IMR-90 (cell line): ENCODE results near the gene SYNE1. TPM values are rescaled to one million over a fixed set of nuclear protein-coding genes. Genes with fewer than 3 reads are reported as not detected.

ENCODE experiments used
- ATAC-seq: fragments of 200-7000 bp; cut with Tn5 transposase; 2 replicates; pipeline ENCODE4 v1.9.1; 2020; ENCODE audit warnings: low read depth, mild to moderate bottlenecking, moderate library complexity
- BruUV-seq: library from RNA; stranded (reverse); fragments of 400-500 nt; replicated peaks from 2 replicates; lab custom pipeline; 2021; lab: Mats Ljungman, UMichigan
- CTCF ChIA-PET: fragments of 300-600 bp; formaldehyde crosslinking; extraction: SDS; loops from one replicate; lab custom pipeline; 2021; ENCODE audit warnings: antibody characterized with exemption; lab: Yijun Ruan, JAX
- POLR2A ChIA-PET: fragments of 300-600 bp; sonication (Branson Sonifier 250); formaldehyde crosslinking; loops from one replicate; lab custom pipeline; 2022; ENCODE audit warnings: antibody characterized with exemption; ENCODE audit not compliant: unreplicated experiment; lab: Charles Lee
- DNase-seq: peaks from one replicate; pipeline ENCODE4 v3.0.0; 2013
- H2AFZ ChIP-seq: replicated peaks from 2 replicates; pipeline ENCODE3; 2013; ENCODE audit warnings: low read length, mild to moderate bottlenecking; ENCODE audit not compliant: poor library complexity
- H2AK5ac ChIP-seq: 2 replicates; pipeline ENCODE4 v1.6.1; 2013; ENCODE audit warnings: low read depth, low read length, inconsistent platforms
- H2AK9ac ChIP-seq: replicated peaks from 2 replicates; pipeline ENCODE3; 2013; ENCODE audit warnings: mild to moderate bottlenecking, low read depth, low read length, moderate library complexity; ENCODE audit not compliant: poor library complexity
- H2BK120ac ChIP-seq: 2 replicates; pipeline ENCODE4 v1.6.1; 2013; ENCODE audit warnings: low read depth, low read length, inconsistent platforms
- H2BK15ac ChIP-seq: 3 replicates; pipeline ENCODE4 v1.6.1; 2013; ENCODE audit warnings: low read depth, low read length, inconsistent platforms
- H2BK20ac ChIP-seq: 2 replicates; pipeline ENCODE4 v1.6.1; 2013; ENCODE audit warnings: low read depth, mild to moderate bottlenecking, inconsistent platforms, low read length, moderate library complexity
- H2BK5ac ChIP-seq: 2 replicates; pipeline ENCODE4 v1.6.1; 2013; ENCODE audit warnings: mild to moderate bottlenecking, low read depth, low read length, inconsistent platforms; ENCODE audit not compliant: poor library complexity, severe bottlenecking
- H3K14ac ChIP-seq: replicated peaks from 2 replicates; pipeline ENCODE4 v1.6.1; 2013; ENCODE audit warnings: low read depth, low read length, inconsistent platforms
- H3K18ac ChIP-seq: 2 replicates; pipeline ENCODE4 v1.6.1; 2013; ENCODE audit warnings: low read depth, low read length, control low read depth
- H3K23ac ChIP-seq: 2 replicates; pipeline ENCODE4 v1.6.1; 2013; ENCODE audit warnings: low read depth, low read length, inconsistent platforms
- H3K27ac ChIP-seq: 2 replicates; pipeline ENCODE4 v1.5.1; 2013; ENCODE audit warnings: mild to moderate bottlenecking, control low read depth, low read length; ENCODE audit not compliant: insufficient read depth
- H3K27me3 ChIP-seq: 2 replicates; pipeline ENCODE4 v1.6.1; 2013; ENCODE audit warnings: low read length; ENCODE audit not compliant: control insufficient read depth, insufficient read depth
- H3K36me3 ChIP-seq: 2 replicates; pipeline ENCODE4 v1.6.1; 2013; ENCODE audit warnings: low read length, mixed read lengths; ENCODE audit not compliant: control insufficient read depth, insufficient read depth
- H3K4ac ChIP-seq: 2 replicates; pipeline ENCODE4 v1.6.1; 2013; ENCODE audit warnings: low read depth, low read length, inconsistent platforms
- H3K4me1 ChIP-seq: 2 replicates; pipeline ENCODE4 v1.6.1; 2013; ENCODE audit warnings: low read length, mixed read lengths; ENCODE audit not compliant: control insufficient read depth, insufficient read depth
- H3K4me2 ChIP-seq: 2 replicates; pipeline ENCODE4 v1.6.1; 2013; ENCODE audit warnings: low read depth, mild to moderate bottlenecking, control low read depth, low read length, moderate library complexity
- H3K4me3 ChIP-seq: 2 replicates; pipeline ENCODE4 v1.5.1; 2013; ENCODE audit warnings: low read depth, mild to moderate bottlenecking, control low read depth, low read length, moderate library complexity; ENCODE audit not compliant: insufficient read depth
- H3K56ac ChIP-seq: 2 replicates; pipeline ENCODE4 v1.6.1; 2013; ENCODE audit warnings: low read length, inconsistent platforms; ENCODE audit not compliant: insufficient read depth; ENCODE audit errors: extremely low read depth
- H3K79me1 ChIP-seq, 2 experiments: 2 replicates each; pipeline ENCODE4 v1.6.1; 2013; ENCODE audit warnings: low read length in 2 of 2, inconsistent platforms in 1 of 2, low read depth in 1 of 2
- H3K9ac ChIP-seq: 2 replicates; pipeline ENCODE4 v1.6.1; 2013; ENCODE audit warnings: low read depth, low read length, control low read depth
- H3K9me1 ChIP-seq: 2 replicates; pipeline ENCODE4 v1.6.1; 2013; ENCODE audit warnings: low read length, inconsistent platforms; ENCODE audit not compliant: insufficient read depth
- H3K9me3 ChIP-seq: 2 replicates; pipeline ENCODE4 v1.6.1; 2013; ENCODE audit warnings: low read length; ENCODE audit not compliant: control insufficient read depth, insufficient read depth
- H4K20me1 ChIP-seq: 2 replicates; pipeline ENCODE4 v1.6.1; 2013; ENCODE audit warnings: low read length, inconsistent platforms; ENCODE audit not compliant: insufficient read depth
- H4K5ac ChIP-seq: 2 replicates; pipeline ENCODE4 v1.6.1; 2013; ENCODE audit warnings: mild to moderate bottlenecking, low read depth, low read length, control low read depth
- H4K8ac ChIP-seq, 2 experiments: 2 replicates each; pipeline ENCODE4 v1.6.1; 2013; ENCODE audit warnings: low read depth in 2 of 2, low read length in 2 of 2, control low read depth in 1 of 2, inconsistent platforms in 1 of 2
- H4K91ac ChIP-seq: 2 replicates; pipeline ENCODE4 v1.6.1; 2013; ENCODE audit warnings: low read depth, low read length, inconsistent platforms; ENCODE audit not compliant: insufficient read depth
- BHLHE40 ChIP-seq: fragments of 150-350 bp; IDR thresholded peaks from 2 replicates; pipeline ENCODE4 v1.6.1; 2016; ENCODE audit warnings: mild to moderate bottlenecking, low read depth, low read length
- CEBPB ChIP-seq: IDR thresholded peaks from 2 replicates; pipeline ENCODE4 v1.6.1; 2012; ENCODE audit warnings: low read depth, low read length, improper control_type of control experiment
- CHD1 ChIP-seq: IDR thresholded peaks from 2 replicates; pipeline ENCODE4 v1.6.1; 2012; ENCODE audit warnings: low read depth, low read length, improper control_type of control experiment
- FOS ChIP-seq: fragments of 150-350 bp; IDR thresholded peaks from 2 replicates; pipeline ENCODE4 v1.6.1; 2016; ENCODE audit warnings: low read depth, low read length
- MAFK ChIP-seq: IDR thresholded peaks from 2 replicates; pipeline ENCODE4 v1.6.1; 2012; ENCODE audit warnings: low read depth, low read length, improper control_type of control experiment
- MAZ ChIP-seq: IDR thresholded peaks from 2 replicates; pipeline ENCODE4 v1.6.1; 2012; ENCODE audit warnings: low read depth, mild to moderate bottlenecking, low read length, improper control_type of control experiment, moderate library complexity, borderline replicate concordance
- MXI1 ChIP-seq: IDR thresholded peaks from 2 replicates; pipeline ENCODE4 v1.6.1; 2012; ENCODE audit warnings: low read depth, mild to moderate bottlenecking, low read length, moderate library complexity, borderline replicate concordance
- NFE2L2 ChIP-seq: fragments of 150-350 bp; IDR thresholded peaks from 2 replicates; pipeline ENCODE4 v1.6.1; 2016; ENCODE audit warnings: low read depth, mild to moderate bottlenecking, low read length
- POLR2A ChIP-seq: IDR thresholded peaks from 2 replicates; pipeline ENCODE4 v1.6.1; 2012; ENCODE audit warnings: mild to moderate bottlenecking, low read depth, low read length
- RAD21 ChIP-seq: IDR thresholded peaks from 2 replicates; pipeline ENCODE4 v1.6.1; 2012; ENCODE audit warnings: low read length, improper control_type of control experiment
- RCOR1 ChIP-seq: IDR thresholded peaks from 2 replicates; pipeline ENCODE4 v1.6.1; 2012; ENCODE audit warnings: mild to moderate bottlenecking, low read length, improper control_type of control experiment; ENCODE audit not compliant: insufficient replicate concordance
- RFX5 ChIP-seq: IDR thresholded peaks from 2 replicates; pipeline ENCODE4 v1.8.0; 2012; ENCODE audit warnings: low read depth, mild to moderate bottlenecking, low read length, moderate library complexity
- WGBS, 2 experiments: methylation state at CpG; one replicate each; pipeline versions ENCODE4 v1.1.5 to v1.1.7; 2013; ENCODE audit warnings: missing lambda C conversion rate in 2 of 2; ENCODE audit not compliant: insufficient read length in 1 of 2; ENCODE audit errors: extremely low coverage in 2 of 2; 5-methylcytosine and 5-hydroxymethylcytosine counted together
- dilution Hi-C: fragments of 300-500 bp; cut with HindIII; formaldehyde crosslinking; loops from one replicate; pipeline ENCODE4 v1.14.3; 2018; ENCODE audit warnings: low sequenced_read_pairs; ENCODE audit not compliant: unreplicated experiment
- in situ Hi-C: fragments of 300-500 bp; cut with MboI; formaldehyde crosslinking; loops from 3 replicates; pipeline ENCODE4 v1.14.3; 2019; ENCODE audit warnings: low sequenced_read_pairs, inconsistent platforms, mixed read lengths
- intact Hi-C: fragments of 100-400 bp; cut with micrococcal nuclease; formaldehyde crosslinking; loops from 2 replicates; pipeline ENCODE4 v1.10.0; 2022
- polyA plus RNA-seq, 3 experiments: library from polyadenylated mRNA; depleted of rRNA; stranded (reverse); fragments of >200 nt; gene quantifications; 2 replicates each; pipeline ENCODE4 v1.2.3, GENCODE V29; 2012; ENCODE audit warnings: low replicate concordance in 1 of 3
- total RNA-seq: library from RNA; depleted of rRNA; stranded (reverse); fragments of >200 nt; gene quantifications from 2 replicates; pipeline ENCODE4 v1.2.3, GENCODE V29; 2012
- TF ChIP-seq, protein P1 (sequence below): conservative IDR thresholded peaks from 2 replicates; pipeline ENCODE4 v1.5.1; 2012; ENCODE audit warnings: mild to moderate bottlenecking, low read depth, low read length, improper control_type of control experiment
- TF ChIP-seq, protein P2 (sequence below): fragments of 150-350 bp; IDR thresholded peaks from 2 replicates; pipeline ENCODE4 v1.6.1; 2017; ENCODE audit warnings: mild to moderate bottlenecking, antibody characterized with exemption, low read length, low read depth

The SYNE1 gene
- total and polyA plus RNA-seq, 2 of the 4 experiments (the other 2 are of a cell fraction) = 34.1 to 159 TPM

DNA sequence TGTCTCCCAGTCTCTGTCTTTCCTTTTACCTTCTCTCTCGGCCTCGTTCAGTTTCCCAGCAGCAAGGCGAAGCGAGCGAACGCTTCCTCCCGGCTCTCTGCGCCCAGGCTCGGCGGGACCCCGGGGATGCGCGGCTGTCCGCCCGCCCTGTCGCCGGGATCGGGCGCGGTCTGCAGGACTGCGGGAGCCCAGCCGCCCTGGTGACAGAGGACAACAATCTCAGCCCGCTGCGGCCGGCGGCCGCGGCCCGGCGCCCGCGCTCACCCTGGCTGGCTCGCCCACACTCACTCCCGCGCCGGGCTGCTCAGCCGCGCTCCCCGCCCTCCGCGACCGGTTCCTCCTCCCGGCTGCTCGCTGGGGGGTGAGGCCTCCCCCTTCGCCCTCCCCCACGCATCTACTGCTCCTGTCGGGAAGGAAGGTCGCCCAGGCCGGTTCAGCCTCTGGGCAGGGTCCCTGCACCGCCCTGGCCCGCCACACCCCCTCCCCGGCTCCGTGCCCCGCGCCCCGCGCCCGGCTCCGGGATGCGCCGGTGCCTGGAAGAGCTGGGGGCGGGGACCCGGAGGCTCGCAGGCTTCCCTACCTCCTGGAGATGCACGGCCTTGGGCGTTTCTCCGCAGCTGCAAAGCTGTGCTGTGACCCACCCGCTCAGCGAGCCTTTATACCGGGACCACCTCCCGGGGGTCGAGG, 410 bp downstream of the SYNE1 start:
- ATAC-seq (peak; percentile 85), DNase-seq (peak; percentile 16)
- intact Hi-C loops (loop anchor here (1.0 to 5.0 kb wide), 2 partner anchors 66 to 83 kb away; no protein-coding TSS in a partner anchor), in situ Hi-C loops (no loop called here), dilution Hi-C loops (no loop called here)
- H4K20me1 ChIP-seq = no peaks in the 10 kb centered on the region
- H3K79me1 ChIP-seq = peaks cover 10 to 12% of the 10 kb centered on the region in 2 experiments
- no peaks in the 10 kb centered on the region for H3K9me3 ChIP-seq
- H2BK5ac ChIP-seq = peak overlapping the region; percentile 73
- CTCF ChIA-PET = no interaction called here
- no peak overlapping the region; the same call in 1 of the 2 replicates for H4K5ac ChIP-seq
- H3K4me3 ChIP-seq = peak overlapping the region; percentile 73
- H2BK120ac ChIP-seq = peak overlapping the region; percentile 66
- peak overlapping the region; percentile 43 to 72; a peak in 2 of 4 replicates for H4K8ac ChIP-seq
- POLR2A ChIA-PET = no interaction called here
- H3K56ac ChIP-seq = peak overlapping the region; percentile 52; the same call in 1 of the 2 replicates
- peak overlapping the region; percentile 64 for H4K91ac ChIP-seq
- H3K9me1 ChIP-seq = no peaks in the 10 kb centered on the region
- H3K23ac ChIP-seq = peak overlapping the region; percentile 93
- H3K4ac ChIP-seq = peak overlapping the region; percentile 66
- peak overlapping the region; percentile 22; the same call in 1 of the 2 replicates for H3K18ac ChIP-seq
- peak overlapping the region; percentile 80 for H3K14ac ChIP-seq
- H3K27ac ChIP-seq = peak overlapping the region; percentile 47
- no peaks in the 10 kb centered on the region for H3K36me3 ChIP-seq
- H2AK5ac ChIP-seq = peak overlapping the region; percentile 77
- peaks cover 6% of the 10 kb centered on the region for H3K4me1 ChIP-seq
- peak overlapping the region; percentile 63 for H2AK9ac ChIP-seq
- peak overlapping the region; percentile 39; the same call in 1 of the 2 replicates for H2BK20ac ChIP-seq
- H2BK15ac ChIP-seq = 0 out of 3 replicates have a peak overlapping the region, but pooled peaks have one; percentile 27
- H3K9ac ChIP-seq = peak overlapping the region; percentile 83
- H3K27me3 ChIP-seq = no peaks in the 10 kb centered on the region
- WGBS, 2 experiments = 0% methylated on average over 12 of the region's 72 CpGs; no CpG with 5 or more reads in 1 of the 2 experiments
- H3K4me2 ChIP-seq = peak overlapping the region; percentile 95
- H2AFZ ChIP-seq = peak overlapping the region; percentile 86
- BruUV-seq = no TSS peak
- TF ChIP-seq, protein P1, sequence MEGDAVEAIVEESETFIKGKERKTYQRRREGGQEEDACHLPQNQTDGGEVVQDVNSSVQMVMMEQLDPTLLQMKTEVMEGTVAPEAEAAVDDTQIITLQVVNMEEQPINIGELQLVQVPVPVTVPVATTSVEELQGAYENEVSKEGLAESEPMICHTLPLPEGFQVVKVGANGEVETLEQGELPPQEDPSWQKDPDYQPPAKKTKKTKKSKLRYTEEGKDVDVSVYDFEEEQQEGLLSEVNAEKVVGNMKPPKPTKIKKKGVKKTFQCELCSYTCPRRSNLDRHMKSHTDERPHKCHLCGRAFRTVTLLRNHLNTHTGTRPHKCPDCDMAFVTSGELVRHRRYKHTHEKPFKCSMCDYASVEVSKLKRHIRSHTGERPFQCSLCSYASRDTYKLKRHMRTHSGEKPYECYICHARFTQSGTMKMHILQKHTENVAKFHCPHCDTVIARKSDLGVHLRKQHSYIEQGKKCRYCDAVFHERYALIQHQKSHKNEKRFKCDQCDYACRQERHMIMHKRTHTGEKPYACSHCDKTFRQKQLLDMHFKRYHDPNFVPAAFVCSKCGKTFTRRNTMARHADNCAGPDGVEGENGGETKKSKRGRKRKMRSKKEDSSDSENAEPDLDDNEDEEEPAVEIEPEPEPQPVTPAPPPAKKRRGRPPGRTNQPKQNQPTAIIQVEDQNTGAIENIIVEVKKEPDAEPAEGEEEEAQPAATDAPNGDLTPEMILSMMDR = no peak
- TF ChIP-seq CHD1 (0 out of 2 replicates have a peak, but pooled peaks have one; percentile 64), MAZ (peak; percentile 19; the same call in 1 of the 2 replicates), NFE2L2 (no peak), POLR2A (no peak), MXI1 (peak; percentile 26; the same call in 1 of the 2 replicates), RAD21 (no peak), MAFK (no peak), FOS (no peak), CEBPB (no peak), RCOR1 (no peak), BHLHE40 (no peak), RFX5 (no peak)
- TF ChIP-seq, protein P2, sequence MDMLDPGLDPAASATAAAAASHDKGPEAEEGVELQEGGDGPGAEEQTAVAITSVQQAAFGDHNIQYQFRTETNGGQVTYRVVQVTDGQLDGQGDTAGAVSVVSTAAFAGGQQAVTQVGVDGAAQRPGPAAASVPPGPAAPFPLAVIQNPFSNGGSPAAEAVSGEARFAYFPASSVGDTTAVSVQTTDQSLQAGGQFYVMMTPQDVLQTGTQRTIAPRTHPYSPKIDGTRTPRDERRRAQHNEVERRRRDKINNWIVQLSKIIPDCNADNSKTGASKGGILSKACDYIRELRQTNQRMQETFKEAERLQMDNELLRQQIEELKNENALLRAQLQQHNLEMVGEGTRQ = no peak
